K562 (cell line): ENCODE measurements around the gene KSR2. TPM values are rescaled to one million over a fixed set of nuclear protein-coding genes. Genes with fewer than 3 reads are reported as not detected.

Source experiments
- E2F8 ChIP-seq: fragments of 450-650 bp; IDR thresholded peaks from 2 replicates; pipeline ENCODE4 v1.7.1; 2018; ENCODE audit warnings: mild to moderate bottlenecking, low read depth; ENCODE audit not compliant: partially characterized antibody
- FOXP1 ChIP-seq: sonication (generic); formaldehyde crosslinking; IDR thresholded peaks from 2 replicates; pipeline ENCODE4 v1.8.0; 2022; ENCODE audit warnings: mild to moderate bottlenecking, missing genetic modification reagents
- MLLT1 ChIP-seq, 2 experiments: fragments of 450-650 bp; IDR thresholded peaks; 2 replicates each; pipeline ENCODE4 v1.6.1; 2016
- MYBL2 ChIP-seq, 2 experiments: fragments of 450-650 bp in 1 of 2; sonication (generic) in 1 of 2; formaldehyde crosslinking in 1 of 2; IDR thresholded peaks; 2 replicates each; pipeline versions ENCODE4 v1.6.1 to v1.8.1; 2017 to 2022; ENCODE audit warnings: borderline replicate concordance in 1 of 2, inconsistent platforms in 1 of 2, low read depth in 1 of 2, mild to moderate bottlenecking in 1 of 2, missing genetic modification reagents in 1 of 2, moderate library complexity in 1 of 2
- NFIC ChIP-seq: fragments of 450-650 bp; IDR thresholded peaks from 2 replicates; pipeline ENCODE4 v1.6.1; 2017; ENCODE audit warnings: mild to moderate bottlenecking, inconsistent platforms
- SIN3A ChIP-seq, 2 experiments: fragments of 150-350 bp in 1 of 2; IDR thresholded peaks; 2 replicates each; pipeline ENCODE4 v1.6.1; 2011 to 2016; ENCODE audit warnings: borderline replicate concordance in 2 of 2, low read depth in 2 of 2, low read length in 2 of 2, mild to moderate bottlenecking in 2 of 2, moderate library complexity in 2 of 2; ENCODE audit not compliant: control insufficient read depth in 1 of 2
- SRSF9 ChIP-seq: fragments of 200-400 bp; formaldehyde crosslinking; IDR thresholded peaks from 2 replicates; pipeline ENCODE4 v1.6.1; 2017; ENCODE audit warnings: low read depth, low read length, borderline replicate concordance
- TAF1 ChIP-seq: IDR thresholded peaks from 2 replicates; pipeline ENCODE4 v1.6.1; 2011; ENCODE audit warnings: mild to moderate bottlenecking, low read length, moderate library complexity; ENCODE audit not compliant: insufficient read depth, control insufficient read depth, severe bottlenecking; ENCODE audit errors: extremely low read depth
- ZFP91 ChIP-seq: sonication (generic); formaldehyde crosslinking; IDR thresholded peaks from 2 replicates; pipeline ENCODE4 v1.8.0; 2022; ENCODE audit warnings: mild to moderate bottlenecking, missing genetic modification reagents
- ZNF696 ChIP-seq: fragments of 250-450 bp; sonication (Bioruptor Pico); conservative IDR thresholded peaks from 2 replicates; pipeline ENCODE4 v1.4.0; 2020; ENCODE audit warnings: mild to moderate bottlenecking, moderate library complexity
- polyA plus RNA-seq, 8 experiments: library from polyadenylated mRNA; depleted of rRNA in 4 of 8; stranded (reverse) in 5 of 8; unstranded in 3 of 8; fragments of >200 nt; fragmentation: Nextera tagmentation in 2 of 8; fragmentation: Illumina TruSeq in 1 of 8; extraction: Ambion mirVana in 2 of 8; extraction: Trizol in 1 of 8; gene quantifications; 2 replicates each; pipeline versions ENCODE4 v1.2.1 to v1.2.3, GENCODE V29; 2011 to 2014; ENCODE audit warnings: inconsistent platforms in 1 of 8, missing spikeins in 1 of 8
- total RNA-seq, 7 experiments: library from RNA; depleted of rRNA in 6 of 7; stranded (reverse); fragments of >200 nt in 6 of 7; fragmentation: Illumina TruSeq in 2 of 7; extraction: Trizol in 2 of 7; gene quantifications; 2 replicates each; pipeline versions ENCODE4 v1.2.1 to v1.2.3, GENCODE V29; 2011 to 2021; ENCODE audit warnings: low replicate concordance in 1 of 7
- TF ChIP-seq, protein P1 (sequence below): IDR thresholded peaks from 2 replicates; pipeline ENCODE4 v1.6.1; 2011; ENCODE audit warnings: borderline replicate concordance, low read depth, mild to moderate bottlenecking, moderate library complexity, low read length; ENCODE audit not compliant: insufficient read depth, poor library complexity, severe bottlenecking
- TF ChIP-seq, protein P2 (sequence below): fragments of 150-350 bp; IDR thresholded peaks from 2 replicates; pipeline ENCODE4 v1.6.1; 2014; ENCODE audit warnings: low read depth, mild to moderate bottlenecking, low read length, borderline replicate concordance

Gene KSR2
- total and polyA plus RNA-seq, 9 of the 15 experiments (the other 6 are each of a cell fraction or from before 2014, with no cell fraction given): not detected

DNA sequence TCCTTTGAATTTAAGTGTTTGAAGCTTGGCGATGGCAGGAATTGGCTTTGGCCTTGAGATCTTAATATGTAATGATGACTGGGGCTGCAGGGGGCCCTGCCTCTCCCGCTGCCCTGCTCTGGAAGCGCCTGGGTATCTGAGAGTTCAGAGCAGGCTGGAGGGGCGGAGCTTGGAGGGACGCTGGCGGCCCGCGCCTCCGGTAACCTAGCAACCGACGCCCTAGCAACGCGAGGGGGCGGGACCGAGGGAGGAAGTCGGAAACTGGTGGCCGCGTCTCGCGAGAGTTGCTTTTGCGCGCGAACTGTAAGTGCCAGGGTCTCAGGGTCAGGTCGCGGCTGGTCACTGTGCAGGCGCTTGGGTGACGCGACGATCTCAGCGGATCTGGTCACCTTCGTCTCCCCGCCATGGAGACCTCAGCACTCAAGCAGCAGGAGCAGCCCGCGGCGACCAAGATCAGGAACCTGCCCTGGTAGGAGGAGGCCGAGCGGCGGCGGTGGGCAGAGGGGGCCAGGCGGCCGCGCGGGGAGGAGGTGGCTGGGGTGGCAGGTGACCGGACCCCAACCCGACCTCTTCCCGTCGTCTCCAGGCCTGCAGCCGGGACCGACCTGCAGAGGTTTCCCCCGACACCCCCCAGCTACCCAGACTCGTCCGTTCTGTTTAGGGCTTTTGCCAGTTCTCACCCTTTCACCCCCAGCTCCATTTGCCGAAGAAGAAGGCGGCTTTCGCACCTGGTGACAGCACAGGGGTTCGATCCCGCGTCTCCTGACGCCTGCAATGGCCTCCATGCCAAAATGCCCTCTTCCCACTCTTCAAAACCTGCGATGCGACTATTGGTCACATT lies 47.9 kb upstream of the KSR2 start, which contains the start of gene RFC5 (continued):
- TF ChIP-seq MLLT1 (IDR thresholded peaks at IDR 0.05) (no peak), SIN3A (IDR thresholded peaks at IDR 0.05; ENCODE audit: borderline replicate concordance in 2 of 2, control insufficient read depth in 1 of 2, low read depth in 2 of 2, low read length in 2 of 2) (peak; percentile 85; a peak in 2 of 4 replicates), MYBL2 (IDR thresholded peaks at IDR 0.05; ENCODE audit: low read depth) (no peak), MYBL2 (CRISPR knock-in tag; IDR thresholded peaks at IDR 0.05; ENCODE audit: borderline replicate concordance) (no peak), TAF1 (peak; percentile 91), E2F8 (peak; percentile 89), SRSF9 (no peak), ZNF696 (no peak), ZFP91 (CRISPR knock-in tag) (0 out of 2 replicates have a peak, but pooled peaks have one; percentile 46), NFIC (no peak), FOXP1 (CRISPR knock-in tag) (no peak; the same call in 1 of the 2 replicates)
- TF ChIP-seq, protein P1, sequence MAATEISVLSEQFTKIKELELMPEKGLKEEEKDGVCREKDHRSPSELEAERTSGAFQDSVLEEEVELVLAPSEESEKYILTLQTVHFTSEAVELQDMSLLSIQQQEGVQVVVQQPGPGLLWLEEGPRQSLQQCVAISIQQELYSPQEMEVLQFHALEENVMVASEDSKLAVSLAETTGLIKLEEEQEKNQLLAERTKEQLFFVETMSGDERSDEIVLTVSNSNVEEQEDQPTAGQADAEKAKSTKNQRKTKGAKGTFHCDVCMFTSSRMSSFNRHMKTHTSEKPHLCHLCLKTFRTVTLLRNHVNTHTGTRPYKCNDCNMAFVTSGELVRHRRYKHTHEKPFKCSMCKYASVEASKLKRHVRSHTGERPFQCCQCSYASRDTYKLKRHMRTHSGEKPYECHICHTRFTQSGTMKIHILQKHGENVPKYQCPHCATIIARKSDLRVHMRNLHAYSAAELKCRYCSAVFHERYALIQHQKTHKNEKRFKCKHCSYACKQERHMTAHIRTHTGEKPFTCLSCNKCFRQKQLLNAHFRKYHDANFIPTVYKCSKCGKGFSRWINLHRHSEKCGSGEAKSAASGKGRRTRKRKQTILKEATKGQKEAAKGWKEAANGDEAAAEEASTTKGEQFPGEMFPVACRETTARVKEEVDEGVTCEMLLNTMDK: no peak
- TF ChIP-seq, protein P2, sequence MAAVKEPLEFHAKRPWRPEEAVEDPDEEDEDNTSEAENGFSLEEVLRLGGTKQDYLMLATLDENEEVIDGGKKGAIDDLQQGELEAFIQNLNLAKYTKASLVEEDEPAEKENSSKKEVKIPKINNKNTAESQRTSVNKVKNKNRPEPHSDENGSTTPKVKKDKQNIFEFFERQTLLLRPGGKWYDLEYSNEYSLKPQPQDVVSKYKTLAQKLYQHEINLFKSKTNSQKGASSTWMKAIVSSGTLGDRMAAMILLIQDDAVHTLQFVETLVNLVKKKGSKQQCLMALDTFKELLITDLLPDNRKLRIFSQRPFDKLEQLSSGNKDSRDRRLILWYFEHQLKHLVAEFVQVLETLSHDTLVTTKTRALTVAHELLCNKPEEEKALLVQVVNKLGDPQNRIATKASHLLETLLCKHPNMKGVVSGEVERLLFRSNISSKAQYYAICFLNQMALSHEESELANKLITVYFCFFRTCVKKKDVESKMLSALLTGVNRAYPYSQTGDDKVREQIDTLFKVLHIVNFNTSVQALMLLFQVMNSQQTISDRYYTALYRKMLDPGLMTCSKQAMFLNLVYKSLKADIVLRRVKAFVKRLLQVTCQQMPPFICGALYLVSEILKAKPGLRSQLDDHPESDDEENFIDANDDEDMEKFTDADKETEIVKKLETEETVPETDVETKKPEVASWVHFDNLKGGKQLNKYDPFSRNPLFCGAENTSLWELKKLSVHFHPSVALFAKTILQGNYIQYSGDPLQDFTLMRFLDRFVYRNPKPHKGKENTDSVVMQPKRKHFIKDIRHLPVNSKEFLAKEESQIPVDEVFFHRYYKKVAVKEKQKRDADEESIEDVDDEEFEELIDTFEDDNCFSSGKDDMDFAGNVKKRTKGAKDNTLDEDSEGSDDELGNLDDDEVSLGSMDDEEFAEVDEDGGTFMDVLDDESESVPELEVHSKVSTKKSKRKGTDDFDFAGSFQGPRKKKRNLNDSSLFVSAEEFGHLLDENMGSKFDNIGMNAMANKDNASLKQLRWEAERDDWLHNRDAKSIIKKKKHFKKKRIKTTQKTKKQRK: no peak
